ENCODE measurements around the gene FCSK. TPM values are rescaled to one million over a fixed set of nuclear protein-coding genes. Genes with fewer than 3 reads are reported as not detected.

Gene FCSK
- total RNA-seq, 1 donor from 2014 or later, result 19.5 TPM

DNA sequence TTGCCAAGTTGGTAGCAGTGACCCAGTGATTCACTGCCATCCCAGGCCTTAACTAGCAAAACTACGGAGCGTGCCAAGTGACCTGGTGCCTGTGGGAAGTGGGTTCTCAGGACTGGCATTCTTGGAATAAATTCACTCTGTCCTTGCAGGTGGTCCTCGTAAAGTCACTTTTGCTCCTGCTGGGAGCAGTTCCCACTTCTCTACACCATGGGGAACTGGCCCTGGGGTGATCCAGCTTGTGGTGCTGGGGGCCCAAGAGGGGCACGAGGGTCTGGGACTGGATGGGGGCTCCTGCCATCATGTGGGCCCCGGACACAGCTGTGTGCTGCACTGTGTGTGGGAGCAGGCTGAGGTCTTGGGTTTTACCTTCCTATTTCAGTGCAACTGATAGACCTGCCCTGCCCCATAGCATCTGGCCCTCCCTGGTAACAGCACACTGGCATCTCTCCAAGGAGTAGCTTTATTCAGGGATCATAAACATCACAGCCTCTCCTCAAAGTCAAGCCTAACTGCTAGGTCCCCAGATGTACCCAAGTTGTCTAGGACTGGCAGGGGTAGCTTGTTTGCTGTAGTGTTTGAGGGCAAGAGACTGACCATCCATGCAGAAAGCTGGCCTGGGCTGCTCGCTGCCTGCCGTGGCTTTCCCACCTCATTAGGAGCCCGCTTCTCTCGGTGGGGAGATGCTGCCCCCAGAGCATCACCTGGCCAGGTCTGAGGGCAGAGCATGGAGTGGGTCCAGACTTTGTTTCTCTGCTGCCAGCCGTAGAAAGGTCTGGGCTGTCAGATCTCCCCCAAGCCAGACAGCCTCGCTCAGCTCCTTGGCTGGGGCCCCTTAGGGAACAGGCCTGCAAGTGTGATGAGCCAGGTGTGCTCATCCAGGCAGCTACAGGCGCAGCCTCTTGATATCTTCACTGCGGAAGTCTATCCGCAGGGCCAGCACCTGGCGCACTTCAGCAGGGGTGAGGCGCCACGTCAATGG, 26.0 kb downstream of the FCSK start:
- DNase-seq (ENCODE audit: extremely low spot score, unreplicated experiment), result no peak
- Mint-ChIP-seq H3K4me1 (ENCODE audit: unreplicated experiment) (peaks cover 5% of the 10 kb centered on the region), H3K27me3 (no peaks in the 10 kb centered on the region), H3K9me3 (no peaks in the 10 kb centered on the region), H3K4me3 (no peak overlapping the region), H3K27ac (no peak overlapping the region), H3K36me3 (peaks cover 4% of the 10 kb centered on the region)
- TF ChIP-seq CTCF (conservative IDR thresholded peaks at IDR 0.05), result no peak

- Mint-ChIP-seq H3K27me3 (no peaks in the 10 kb centered on the region), H3K9me3 (no peaks in the 10 kb centered on the region), H3K27ac (peak overlapping the region; percentile 53), H3K36me3 (peaks cover 9% of the 10 kb centered on the region), H3K4me3 (no peak overlapping the region), H3K4me1 (ENCODE audit: unreplicated experiment) (no peaks in the 10 kb centered on the region)
- no peak for DNase-seq (ENCODE audit: extremely low spot score, unreplicated experiment)
- TF ChIP-seq CTCF (conservative IDR thresholded peaks at IDR 0.05), result no peak
Measured at GRCh38 chr16:70481929-70482536, 27.6 kb downstream of the FCSK start.

DNA sequence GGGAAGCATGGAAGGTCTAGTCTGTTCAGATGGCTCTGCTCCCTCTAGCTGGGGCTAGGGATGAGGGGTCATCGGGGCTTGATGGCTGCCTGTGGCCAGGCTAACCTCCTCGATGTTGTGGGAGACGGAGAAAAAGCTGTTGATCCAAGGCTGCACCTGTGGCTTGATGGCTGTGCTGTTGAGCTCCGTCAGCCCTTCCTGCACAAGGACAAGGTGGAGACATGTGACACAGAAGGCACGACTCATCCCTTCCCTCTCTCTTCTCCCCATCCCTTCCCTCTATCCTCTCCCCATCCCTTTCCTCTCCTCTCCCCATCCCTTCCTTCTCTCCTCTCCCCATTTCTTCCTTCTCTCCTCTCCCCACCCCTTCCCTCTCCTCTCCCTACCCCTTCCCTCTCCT, 28.2 kb downstream of the FCSK start:
- no peak overlapping the region for H3K4me3 Mint-ChIP-seq
- no peaks in the 10 kb centered on the region for H3K9me3 Mint-ChIP-seq

GRCh38 chr16:70483426-70483825, 29.0 kb downstream of the FCSK start:
- no peak for DNase-seq (ENCODE audit: extremely low spot score, unreplicated experiment)
- Mint-ChIP-seq H3K36me3 (peaks cover 9% of the 10 kb centered on the region), H3K27ac (no peak overlapping the region), H3K27me3 (no peaks in the 10 kb centered on the region), H3K9me3 (no peaks in the 10 kb centered on the region), H3K4me1 (ENCODE audit: unreplicated experiment) (no peaks in the 10 kb centered on the region), H3K4me3 (no peak overlapping the region)
- TF ChIP-seq CTCF (conservative IDR thresholded peaks at IDR 0.05), result no peak

More for the DNA sequence above, 28.2 kb downstream of the FCSK start:
- H3K27me3 Mint-ChIP-seq, result no peaks in the 10 kb centered on the region
- H3K36me3 Mint-ChIP-seq, result peaks cover 9% of the 10 kb centered on the region
- no peak overlapping the region for H3K27ac Mint-ChIP-seq
- DNase-seq (ENCODE audit: extremely low spot score, unreplicated experiment), result no peak
- TF ChIP-seq CTCF (conservative IDR thresholded peaks at IDR 0.05), result no peak
- no peaks in the 10 kb centered on the region for H3K4me1 Mint-ChIP-seq (ENCODE audit: unreplicated experiment)

DNA sequence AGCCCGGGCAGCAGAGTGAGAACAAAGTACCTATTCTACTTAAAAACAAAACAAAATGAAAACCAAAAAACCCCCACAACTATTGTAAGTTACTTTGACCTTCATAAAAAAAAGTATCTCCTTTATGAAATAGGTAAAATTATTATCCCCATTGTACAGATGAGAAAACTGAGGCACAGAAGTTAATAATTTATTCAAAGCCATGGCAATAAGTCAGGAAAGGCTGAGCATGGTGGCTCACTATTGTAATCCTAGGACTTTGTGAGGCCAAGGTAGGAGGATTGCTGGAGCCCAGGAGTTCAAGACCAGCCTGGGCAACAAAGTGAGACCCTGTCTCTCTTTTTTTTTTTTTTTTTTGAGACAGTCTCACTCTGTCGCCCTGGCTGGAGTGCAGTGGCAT, 30.5 kb downstream of the FCSK start:
- Mint-ChIP-seq H3K27me3 (no peaks in the 10 kb centered on the region), H3K36me3 (peaks cover 9% of the 10 kb centered on the region), H3K9me3 (no peaks in the 10 kb centered on the region), H3K4me3 (no peak overlapping the region), H3K27ac (no peak overlapping the region), H3K4me1 (ENCODE audit: unreplicated experiment) (no peaks in the 10 kb centered on the region)
- DNase-seq (ENCODE audit: extremely low spot score, unreplicated experiment), result no peak
- no peak for TF ChIP-seq CTCF (conservative IDR thresholded peaks at IDR 0.05)
